ENCODE data around the gene CKMT2.
"Not testable (repeated sequence)": the region's sequence is repeated elsewhere in the genome, so short reads cannot be mapped to it uniquely, and the experiment has no call there.

Gene CKMT2

GRCh38 chr5:81250004-81250403 lies 16.9 kb downstream of the CKMT2 start:
- H3K27ac Mint-ChIP-seq = no peak overlapping the region
- no peak overlapping the region for H3K4me3 Mint-ChIP-seq
- H3K27me3 Mint-ChIP-seq (ENCODE audit: low read depth) = no peaks in the 10 kb centered on the region
- H3K4me1 Mint-ChIP-seq (ENCODE audit: low read depth) = no peaks in the 10 kb centered on the region
- peaks cover 3% of the 10 kb centered on the region for H3K36me3 Mint-ChIP-seq (ENCODE audit: low read depth)
- no peaks in the 10 kb centered on the region for H3K9me3 Mint-ChIP-seq

GRCh38 chr5:81251922-81252321 lies 18.8 kb downstream of the CKMT2 start:
- Mint-ChIP-seq H3K9me3 (no peaks in the 10 kb centered on the region), H3K36me3 (ENCODE audit: low read depth) (peaks cover 4% of the 10 kb centered on the region), H3K4me1 (ENCODE audit: low read depth) (peaks cover 2% of the 10 kb centered on the region), H3K27ac (no peak overlapping the region), H3K4me3 (no peak overlapping the region), H3K27me3 (ENCODE audit: low read depth) (no peaks in the 10 kb centered on the region)

GRCh38 chr5:81252904-81253303 lies 19.8 kb downstream of the CKMT2 start:
- peaks cover 5% of the 10 kb centered on the region for H3K36me3 Mint-ChIP-seq (ENCODE audit: low read depth)
- peaks cover 2% of the 10 kb centered on the region for H3K4me1 Mint-ChIP-seq (ENCODE audit: low read depth)
- no peaks in the 10 kb centered on the region for H3K27me3 Mint-ChIP-seq (ENCODE audit: low read depth)
- H3K27ac Mint-ChIP-seq = no peak overlapping the region
- H3K4me3 Mint-ChIP-seq = no peak overlapping the region
- no peaks in the 10 kb centered on the region for H3K9me3 Mint-ChIP-seq

GRCh38 chr5:81253875-81254274 lies 20.8 kb downstream of the CKMT2 start:
- Mint-ChIP-seq H3K27me3 (ENCODE audit: low read depth) (no peaks in the 10 kb centered on the region), H3K9me3 (no peaks in the 10 kb centered on the region), H3K4me1 (ENCODE audit: low read depth) (peaks cover 2% of the 10 kb centered on the region), H3K27ac (no peak overlapping the region), H3K36me3 (ENCODE audit: low read depth) (peaks cover 5% of the 10 kb centered on the region), H3K4me3 (no peak overlapping the region)

- no peak overlapping the region for H3K27ac Mint-ChIP-seq
- H3K36me3 Mint-ChIP-seq (ENCODE audit: low read depth) = peaks cover 9% of the 10 kb centered on the region
- H3K4me3 Mint-ChIP-seq = no peak overlapping the region
- H3K9me3 Mint-ChIP-seq = peaks cover 7% of the 10 kb centered on the region
- peaks cover 2% of the 10 kb centered on the region for H3K4me1 Mint-ChIP-seq (ENCODE audit: low read depth)
- no peaks in the 10 kb centered on the region for H3K27me3 Mint-ChIP-seq (ENCODE audit: low read depth)
Measured at GRCh38 chr5:81254886-81255559, 21.9 kb downstream of the CKMT2 start.

- Mint-ChIP-seq H3K9me3 (peaks cover 19% of the 10 kb centered on the region), H3K27ac (no peak overlapping the region)
Measured at GRCh38 chr5:81256766-81257165, 23.6 kb downstream of the CKMT2 start.

GRCh38 chr5:81262796-81263195 lies 29.7 kb downstream of the CKMT2 start:
- H3K4me1 Mint-ChIP-seq (ENCODE audit: low read depth); H3K27ac Mint-ChIP-seq; H3K27me3 Mint-ChIP-seq (ENCODE audit: low read depth); H3K4me3 Mint-ChIP-seq: not testable (repeated sequence)
- Mint-ChIP-seq H3K9me3 (peaks cover 33% of the 10 kb centered on the region), H3K36me3 (ENCODE audit: low read depth) (peaks cover 10% of the 10 kb centered on the region)

More at GRCh38 chr5:81256766-81257165, 23.6 kb downstream of the CKMT2 start:
- peaks cover 9% of the 10 kb centered on the region for H3K36me3 Mint-ChIP-seq (ENCODE audit: low read depth)
- no peak overlapping the region for H3K4me3 Mint-ChIP-seq
- H3K4me1 Mint-ChIP-seq (ENCODE audit: low read depth) = peaks cover 2% of the 10 kb centered on the region
- no peaks in the 10 kb centered on the region for H3K27me3 Mint-ChIP-seq (ENCODE audit: low read depth)

- H3K9me3 Mint-ChIP-seq = peaks cover 25% of the 10 kb centered on the region
- no peak overlapping the region for H3K4me3 Mint-ChIP-seq
- H3K27ac Mint-ChIP-seq = no peak overlapping the region
- H3K27me3 Mint-ChIP-seq (ENCODE audit: low read depth) = no peaks in the 10 kb centered on the region
- peaks cover 5% of the 10 kb centered on the region for H3K36me3 Mint-ChIP-seq (ENCODE audit: low read depth)
- H3K4me1 Mint-ChIP-seq (ENCODE audit: low read depth) = no peaks in the 10 kb centered on the region
Measured at GRCh38 chr5:81265101-81265500, 32.0 kb downstream of the CKMT2 start.

- Mint-ChIP-seq H3K9me3 (peaks cover 29% of the 10 kb centered on the region), H3K4me3 (no peak overlapping the region), H3K27ac (no peak overlapping the region), H3K36me3 (ENCODE audit: low read depth) (peaks cover 5% of the 10 kb centered on the region), H3K4me1 (ENCODE audit: low read depth) (no peaks in the 10 kb centered on the region), H3K27me3 (ENCODE audit: low read depth) (no peaks in the 10 kb centered on the region)
Measured at GRCh38 chr5:81268521-81269196, 35.5 kb downstream of the CKMT2 start.

- Mint-ChIP-seq H3K36me3 (ENCODE audit: low read depth) (peaks cover 9% of the 10 kb centered on the region), H3K27ac (no peak overlapping the region), H3K9me3 (peaks cover 41% of the 10 kb centered on the region), H3K4me1 (ENCODE audit: low read depth) (no peaks in the 10 kb centered on the region), H3K27me3 (ENCODE audit: low read depth) (no peaks in the 10 kb centered on the region), H3K4me3 (no peak overlapping the region)
Measured at GRCh38 chr5:81269751-81270393, 36.8 kb downstream of the CKMT2 start.

GRCh38 chr5:81270394-81271027 lies 37.4 kb downstream of the CKMT2 start:
- not testable (repeated sequence) for H3K27ac Mint-ChIP-seq; H3K36me3 Mint-ChIP-seq (ENCODE audit: low read depth); H3K4me3 Mint-ChIP-seq; H3K27me3 Mint-ChIP-seq (ENCODE audit: low read depth); H3K4me1 Mint-ChIP-seq (ENCODE audit: low read depth)
- peaks cover 46% of the 10 kb centered on the region for H3K9me3 Mint-ChIP-seq

GRCh38 chr5:81283976-81284375 lies 50.9 kb downstream of the CKMT2 start:
- no peak overlapping the region for H3K4me3 Mint-ChIP-seq
- peaks cover 12% of the 10 kb centered on the region for H3K9me3 Mint-ChIP-seq

GRCh38 chr5:81286059-81286617 lies 53.0 kb downstream of the CKMT2 start:
- H3K4me1 Mint-ChIP-seq (ENCODE audit: low read depth) = peaks cover 6% of the 10 kb centered on the region
- H3K27ac Mint-ChIP-seq = no peak overlapping the region
- peaks cover 11% of the 10 kb centered on the region for H3K9me3 Mint-ChIP-seq
- H3K36me3 Mint-ChIP-seq (ENCODE audit: low read depth) = peaks cover 10% of the 10 kb centered on the region
- no peak overlapping the region for H3K4me3 Mint-ChIP-seq
- no peaks in the 10 kb centered on the region for H3K27me3 Mint-ChIP-seq (ENCODE audit: low read depth)

More at GRCh38 chr5:81283976-81284375, 50.9 kb downstream of the CKMT2 start:
- H3K27me3 Mint-ChIP-seq (ENCODE audit: low read depth) = no peaks in the 10 kb centered on the region
- no peaks in the 10 kb centered on the region for H3K4me1 Mint-ChIP-seq (ENCODE audit: low read depth)
- peaks cover 1% of the 10 kb centered on the region for H3K36me3 Mint-ChIP-seq (ENCODE audit: low read depth)
- H3K27ac Mint-ChIP-seq = no peak overlapping the region

- peaks cover 25% of the 10 kb centered on the region for H3K9me3 Mint-ChIP-seq
- no peak overlapping the region for H3K4me3 Mint-ChIP-seq
- peaks cover 6% of the 10 kb centered on the region for H3K4me1 Mint-ChIP-seq (ENCODE audit: low read depth)
- H3K36me3 Mint-ChIP-seq (ENCODE audit: low read depth) = peaks cover 22% of the 10 kb centered on the region
- H3K27ac Mint-ChIP-seq = no peak overlapping the region
- H3K27me3 Mint-ChIP-seq (ENCODE audit: low read depth) = no peaks in the 10 kb centered on the region
Measured at GRCh38 chr5:81288021-81288433, 54.9 kb downstream of the CKMT2 start.
